ENCODE results near the gene RPL12.

RPL12 gene

DNA sequence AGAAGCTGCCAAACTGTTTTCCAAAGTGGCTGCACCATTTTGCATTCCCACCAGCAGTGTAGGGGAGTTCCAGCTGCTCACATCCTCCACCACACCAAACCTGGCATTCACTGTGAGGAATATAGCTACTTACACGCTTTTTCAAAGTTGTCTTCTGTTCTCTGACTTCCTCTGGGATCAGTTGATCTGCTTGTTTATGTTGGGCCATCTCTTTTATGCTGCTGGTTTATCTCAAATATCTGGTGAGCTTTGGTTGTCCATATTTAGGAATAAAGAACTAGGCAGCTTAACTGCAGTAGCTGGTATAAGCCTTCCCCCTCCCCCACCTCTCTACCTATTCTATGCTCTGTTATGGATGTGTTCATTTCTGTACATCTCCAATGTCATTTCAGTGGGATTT, 35.5 kb downstream of the RPL12 start:
- DNase-seq (ENCODE audit: insufficient read length) (no peak), FAIRE-seq (no peak)
- TF ChIP-seq POLR2A (IDR thresholded peaks at IDR 0.05; ENCODE audit: low read depth, low read length), result no peak

DNA sequence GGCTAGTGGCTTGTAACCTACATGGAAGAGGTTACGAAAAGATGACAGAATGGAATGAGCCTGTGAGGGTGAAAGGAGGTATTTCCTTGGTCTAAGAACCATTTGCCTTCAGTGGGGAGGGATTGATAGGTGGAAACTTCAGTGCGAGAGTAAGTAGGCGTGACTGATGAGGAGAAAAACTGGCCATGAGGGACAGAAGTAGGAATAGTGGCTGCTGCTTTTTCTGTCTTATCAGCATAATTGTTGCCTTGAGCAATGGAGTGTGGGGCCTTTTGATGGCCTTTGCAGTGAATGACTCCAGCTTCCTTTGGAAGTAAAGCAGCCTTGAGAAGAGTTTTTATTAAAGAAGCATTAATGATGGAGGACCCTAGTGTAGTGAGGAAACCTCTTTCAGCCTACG, 36.1 kb downstream of the RPL12 start:
- TF ChIP-seq TAF1 (IDR thresholded peaks at IDR 0.05; ENCODE audit: borderline replicate concordance, low read depth, low read length) (no peak), POLR2A (IDR thresholded peaks at IDR 0.05; ENCODE audit: low read depth, low read length) (no peak), POLR2AphosphoS5 (IDR thresholded peaks at IDR 0.05; ENCODE audit: low read depth, low read length) (no peak)
- FAIRE-seq (no peak), DNase-seq (ENCODE audit: insufficient read length) (no peak)

DNA sequence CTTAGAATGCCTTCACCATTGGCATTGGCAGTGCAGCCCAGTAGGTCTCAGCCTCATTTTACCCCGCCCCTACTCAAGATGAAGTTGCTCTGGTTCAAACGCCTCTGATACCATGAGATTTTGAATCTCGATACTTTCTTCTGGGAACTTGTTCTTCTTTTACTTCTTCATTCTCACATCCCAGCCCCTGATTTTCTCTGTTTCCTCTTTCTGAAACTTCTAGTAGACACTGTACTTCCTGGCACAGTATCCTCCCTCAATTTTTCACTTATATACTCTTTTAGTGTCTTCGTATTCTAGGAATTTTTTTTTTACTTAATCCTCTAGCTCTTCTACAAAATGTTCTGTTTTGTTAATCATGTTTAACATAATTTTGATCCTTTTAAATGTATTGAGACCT, 40.1 kb downstream of the RPL12 start:
- TF ChIP-seq POLR2A (IDR thresholded peaks at IDR 0.05; ENCODE audit: low read depth, low read length), result no peak
- FAIRE-seq (no peak), DNase-seq (ENCODE audit: insufficient read length) (no peak)

DNA sequence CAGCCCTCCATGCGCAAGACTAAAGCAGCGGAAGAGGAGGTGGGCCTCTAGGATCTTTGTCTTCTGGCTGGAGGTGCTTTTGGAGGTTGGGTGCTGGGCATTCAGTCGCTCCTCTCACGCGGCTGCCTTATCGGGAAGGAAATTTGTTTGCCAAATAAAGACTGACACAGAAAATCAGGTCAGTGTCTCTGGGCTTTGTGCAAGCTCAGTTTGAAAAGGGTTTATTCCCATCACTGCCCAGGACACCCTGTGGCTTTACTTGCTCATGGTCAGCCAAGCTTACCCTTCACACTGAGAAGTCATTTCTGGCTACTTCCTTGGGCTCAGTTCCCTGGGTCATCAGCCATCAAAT, 43.7 kb downstream of the RPL12 start:
- no peak for TF ChIP-seq POLR2A (IDR thresholded peaks at IDR 0.05; ENCODE audit: low read depth, low read length)
- no peak for TF ChIP-seq POLR2AphosphoS5 (IDR thresholded peaks at IDR 0.05; ENCODE audit: low read depth, low read length)
- TF ChIP-seq TAF1 (IDR thresholded peaks at IDR 0.05; ENCODE audit: borderline replicate concordance, low read depth, low read length), result no peak
- FAIRE-seq (no peak), DNase-seq (ENCODE audit: insufficient read length) (no peak)

DNA sequence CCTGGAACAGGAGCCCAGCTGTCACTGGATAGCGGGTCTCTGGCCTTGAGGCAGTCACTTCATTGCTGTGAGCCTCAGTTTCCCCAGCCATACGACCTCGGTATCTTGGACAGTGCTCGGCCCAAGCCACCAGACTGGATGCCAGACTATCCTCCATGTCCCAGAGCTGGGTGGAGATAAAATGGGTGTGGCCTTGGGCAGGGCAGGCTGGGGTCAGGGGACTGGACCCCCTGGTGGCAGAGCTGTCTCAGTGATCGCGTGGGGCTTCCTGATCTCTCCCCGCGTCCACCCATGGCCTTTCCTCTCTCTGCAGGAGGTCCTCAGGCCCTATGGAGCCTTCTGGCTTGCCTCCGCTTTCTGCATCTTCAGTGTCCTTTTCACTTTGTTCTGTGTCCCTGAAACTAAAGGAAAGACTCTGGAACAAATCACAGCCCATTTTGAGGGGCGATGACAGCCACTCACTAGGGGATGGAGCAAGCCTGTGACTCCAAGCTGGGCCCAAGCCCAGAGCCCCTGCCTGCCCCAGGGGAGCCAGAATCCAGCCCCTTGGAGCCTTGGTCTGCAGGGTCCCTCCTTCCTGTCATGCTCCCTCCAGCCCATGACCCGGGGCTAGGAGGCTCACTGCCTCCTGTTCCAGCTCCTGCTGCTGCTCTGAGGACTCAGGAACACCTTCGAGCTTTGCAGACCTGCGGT, 44.3 kb downstream of the RPL12 start:
- DNase-seq (ENCODE audit: insufficient read length) (no peak), FAIRE-seq (no peak)
- TF ChIP-seq TAF1 (IDR thresholded peaks at IDR 0.05; ENCODE audit: borderline replicate concordance, low read depth, low read length) (no peak), POLR2AphosphoS5 (IDR thresholded peaks at IDR 0.05; ENCODE audit: low read depth, low read length) (no peak), POLR2A (IDR thresholded peaks at IDR 0.05; ENCODE audit: low read depth, low read length) (no peak)

DNA sequence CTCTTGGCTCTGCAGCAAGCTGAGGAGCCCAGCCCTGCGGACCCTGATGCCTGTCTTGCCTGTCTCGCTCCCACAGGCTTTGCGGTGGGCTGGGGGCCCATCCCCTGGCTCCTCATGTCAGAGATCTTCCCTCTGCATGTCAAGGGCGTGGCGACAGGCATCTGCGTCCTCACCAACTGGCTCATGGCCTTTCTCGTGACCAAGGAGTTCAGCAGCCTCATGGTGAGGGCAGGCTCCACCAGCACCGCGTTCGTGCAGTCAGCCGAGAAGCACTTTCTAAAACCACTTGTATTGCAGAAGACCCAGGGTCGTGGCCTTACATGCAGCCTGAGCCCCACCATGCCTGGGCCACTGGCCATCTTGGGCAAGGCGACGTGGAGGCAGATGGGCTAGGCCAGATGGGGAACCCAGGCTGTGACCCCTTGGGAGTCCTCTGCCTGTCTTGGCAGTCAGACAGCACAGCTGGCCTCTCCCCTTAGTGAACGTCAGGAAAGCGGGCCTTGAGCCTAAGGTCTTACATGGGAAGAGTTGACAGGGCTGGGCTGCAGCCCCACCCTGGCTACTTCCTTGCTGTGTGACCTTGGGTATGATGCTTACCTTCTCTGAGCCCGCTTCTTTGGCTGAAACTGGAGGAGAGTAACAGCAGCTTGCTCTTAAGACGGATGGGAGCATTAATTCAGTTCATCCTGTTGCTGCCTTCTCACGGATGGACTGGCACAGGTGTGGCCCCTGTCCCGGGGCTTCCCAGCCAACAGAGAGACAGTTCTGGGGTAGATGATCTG, 45.7 kb downstream of the RPL12 start:
- no peak for FAIRE-seq
- DNase-seq (ENCODE audit: insufficient read length), result no peak
- TF ChIP-seq POLR2A (IDR thresholded peaks at IDR 0.05; ENCODE audit: low read depth, low read length), result no peak
- TF ChIP-seq TAF1 (IDR thresholded peaks at IDR 0.05; ENCODE audit: borderline replicate concordance, low read depth, low read length), result no peak
- TF ChIP-seq POLR2AphosphoS5 (IDR thresholded peaks at IDR 0.05; ENCODE audit: low read depth, low read length), result no peak

DNA sequence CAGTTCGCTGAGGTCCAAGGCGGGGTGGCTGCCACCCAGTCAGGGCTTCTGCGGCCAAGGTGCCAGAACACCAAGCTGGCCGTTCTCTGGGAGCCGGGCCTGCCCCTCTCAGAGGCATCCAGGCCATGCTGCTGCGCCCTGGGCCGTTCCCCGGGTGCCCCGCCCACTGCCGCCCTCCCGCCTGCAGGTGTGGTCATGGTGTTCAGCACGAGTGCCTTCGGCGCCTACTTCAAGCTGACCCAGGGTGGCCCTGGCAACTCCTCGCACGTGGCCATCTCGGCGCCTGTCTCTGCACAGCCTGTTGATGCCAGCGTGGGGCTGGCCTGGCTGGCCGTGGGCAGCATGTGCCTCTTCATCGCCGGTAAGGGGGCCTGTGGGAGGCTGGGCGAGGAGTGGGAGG, 46.6 kb downstream of the RPL12 start:
- no peak for DNase-seq (ENCODE audit: insufficient read length)
- TF ChIP-seq POLR2AphosphoS5 (IDR thresholded peaks at IDR 0.05; ENCODE audit: low read depth, low read length) (no peak), POLR2A (IDR thresholded peaks at IDR 0.05; ENCODE audit: low read depth, low read length) (no peak), TAF1 (IDR thresholded peaks at IDR 0.05; ENCODE audit: borderline replicate concordance, low read depth, low read length) (no peak)
- no peak for FAIRE-seq

DNA sequence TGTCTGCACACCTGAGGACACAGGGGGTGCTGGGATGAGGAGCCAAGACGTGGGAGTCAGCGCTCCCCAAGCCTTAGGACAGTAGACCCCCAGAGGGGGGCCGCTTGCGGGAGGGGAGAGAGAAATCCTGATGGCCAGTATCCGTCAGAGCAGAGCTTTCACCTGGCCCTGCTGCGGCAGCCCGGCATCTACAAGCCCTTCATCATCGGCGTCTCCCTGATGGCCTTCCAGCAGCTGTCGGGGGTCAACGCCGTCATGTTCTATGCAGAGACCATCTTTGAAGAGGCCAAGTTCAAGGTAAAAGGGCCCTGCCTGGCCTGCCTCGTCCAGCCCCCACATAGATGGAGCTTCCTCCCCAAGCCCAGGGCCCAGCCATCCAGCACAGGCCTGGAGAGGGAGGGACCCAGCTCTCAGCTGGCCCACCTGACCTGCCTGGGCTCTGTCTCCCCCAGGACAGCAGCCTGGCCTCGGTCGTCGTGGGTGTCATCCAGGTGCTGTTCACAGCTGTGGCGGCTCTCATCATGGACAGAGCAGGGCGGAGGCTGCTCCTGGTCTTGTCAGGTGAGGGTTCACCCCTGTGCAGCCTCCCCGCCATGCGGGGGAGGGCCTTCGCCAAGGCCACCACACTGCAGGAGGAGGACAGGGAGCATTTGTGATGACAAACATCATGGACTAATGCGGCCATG, 47.6 kb downstream of the RPL12 start:
- DNase-seq (ENCODE audit: insufficient read length) (no peak), FAIRE-seq (no peak)
- TF ChIP-seq POLR2A (IDR thresholded peaks at IDR 0.05; ENCODE audit: low read depth, low read length) (no peak), POLR2AphosphoS5 (IDR thresholded peaks at IDR 0.05; ENCODE audit: low read depth, low read length) (no peak), TAF1 (IDR thresholded peaks at IDR 0.05; ENCODE audit: borderline replicate concordance, low read depth, low read length) (no peak)

DNA sequence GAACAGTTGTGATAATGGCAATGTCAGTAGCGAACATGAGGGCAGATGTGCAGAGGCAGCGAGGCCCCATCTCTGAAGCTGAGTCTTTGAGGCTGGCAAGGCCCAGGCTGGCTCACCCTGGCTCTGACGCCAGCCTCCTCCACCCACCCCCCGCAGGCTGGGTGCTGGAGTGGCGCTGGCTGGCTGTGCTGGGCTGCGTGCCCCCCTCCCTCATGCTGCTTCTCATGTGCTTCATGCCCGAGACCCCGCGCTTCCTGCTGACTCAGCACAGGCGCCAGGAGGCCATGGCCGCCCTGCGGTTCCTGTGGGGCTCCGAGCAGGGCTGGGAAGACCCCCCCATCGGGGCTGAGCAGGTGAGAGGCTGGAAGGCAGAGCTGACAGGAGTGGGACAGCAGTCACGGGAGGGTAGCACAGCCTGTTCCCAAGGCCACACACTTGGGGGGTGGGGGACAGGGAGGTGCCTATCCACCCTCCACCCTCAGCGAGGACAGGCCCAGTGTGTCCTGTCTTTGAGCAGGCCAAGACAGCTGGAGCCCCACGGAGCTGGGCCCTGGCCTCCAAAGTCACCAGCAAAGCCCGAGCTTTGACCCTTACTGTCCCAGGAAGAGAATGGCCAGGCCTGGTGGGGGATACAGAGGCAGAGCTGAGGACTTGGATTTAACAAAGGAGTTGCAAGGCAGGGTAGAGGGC, 48.7 kb downstream of the RPL12 start:
- TF ChIP-seq TAF1 (IDR thresholded peaks at IDR 0.05; ENCODE audit: borderline replicate concordance, low read depth, low read length), result no peak
- no peak for TF ChIP-seq POLR2A (IDR thresholded peaks at IDR 0.05; ENCODE audit: low read depth, low read length)
- no peak for TF ChIP-seq POLR2AphosphoS5 (IDR thresholded peaks at IDR 0.05; ENCODE audit: low read depth, low read length)
- DNase-seq (ENCODE audit: insufficient read length), result no peak
- FAIRE-seq, result no peak

DNA sequence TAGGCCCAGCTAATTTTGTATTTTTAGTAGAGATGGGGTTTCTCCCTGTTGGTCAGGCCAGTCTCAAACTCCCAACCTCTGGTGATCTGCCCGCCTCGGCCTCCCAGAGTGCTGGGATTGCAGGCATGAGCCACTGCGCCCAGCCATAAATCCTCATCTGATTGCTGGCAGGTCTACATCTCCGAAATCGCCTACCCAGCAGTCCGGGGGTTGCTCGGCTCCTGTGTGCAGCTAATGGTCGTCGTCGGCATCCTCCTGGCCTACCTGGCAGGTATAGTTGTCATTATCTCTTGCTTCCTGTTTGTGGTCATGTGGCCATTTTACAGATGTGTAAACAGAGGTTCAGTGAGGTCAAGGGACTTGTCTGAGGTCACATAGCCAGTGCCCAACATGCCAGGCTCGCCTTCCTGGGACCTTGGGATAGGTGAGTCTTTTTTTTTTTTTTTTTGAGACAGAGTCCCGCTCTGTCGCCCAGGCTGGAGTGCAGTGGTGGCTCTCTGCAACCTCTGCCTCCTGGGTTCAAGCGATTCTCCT, 51.4 kb downstream of the RPL12 start:
- FAIRE-seq (no peak), DNase-seq (ENCODE audit: insufficient read length) (no peak)
- TF ChIP-seq POLR2A (IDR thresholded peaks at IDR 0.05; ENCODE audit: low read depth, low read length) (no peak), POLR2AphosphoS5 (IDR thresholded peaks at IDR 0.05; ENCODE audit: low read depth, low read length) (no peak), TAF1 (IDR thresholded peaks at IDR 0.05; ENCODE audit: borderline replicate concordance, low read depth, low read length) (no peak)

DNA sequence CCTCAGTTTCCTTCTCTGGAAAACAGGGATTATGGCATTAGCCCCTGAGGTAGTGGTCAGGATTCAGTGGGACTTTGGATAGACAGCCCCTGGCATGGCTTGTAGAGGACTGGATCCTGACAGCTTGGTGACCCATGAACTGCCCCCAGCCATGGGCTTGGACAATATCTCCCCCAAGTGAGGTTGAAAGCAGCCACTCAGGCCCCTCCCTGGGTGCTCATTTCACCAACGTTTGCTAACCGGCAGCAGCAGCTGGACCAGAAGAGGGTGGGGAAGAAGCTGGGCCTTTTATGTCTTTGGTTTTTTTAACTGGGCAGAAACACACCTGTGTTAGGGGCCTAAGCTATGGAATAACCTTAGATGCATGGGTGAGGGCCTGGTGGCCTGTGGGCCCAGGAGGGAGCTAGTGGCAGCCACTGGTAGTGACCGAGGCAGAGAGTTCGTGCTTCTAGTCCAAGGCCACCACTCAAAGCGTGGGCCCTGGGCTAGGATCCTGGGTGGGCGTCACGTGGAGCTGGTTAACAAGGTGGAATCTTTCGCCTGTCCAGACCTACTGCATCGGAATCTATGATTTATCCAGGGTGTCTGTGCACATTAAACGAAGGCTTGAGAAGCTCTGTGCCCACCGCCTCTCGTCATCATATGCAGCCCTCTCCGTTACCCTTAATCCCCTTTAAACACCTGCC, 52.3 kb downstream of the RPL12 start:
- TF ChIP-seq POLR2AphosphoS5 (IDR thresholded peaks at IDR 0.05; ENCODE audit: low read depth, low read length) (no peak), POLR2A (IDR thresholded peaks at IDR 0.05; ENCODE audit: low read depth, low read length) (no peak), TAF1 (IDR thresholded peaks at IDR 0.05; ENCODE audit: borderline replicate concordance, low read depth, low read length) (no peak)
- no peak for DNase-seq (ENCODE audit: insufficient read length)
- FAIRE-seq, result no peak
